Activated gamma-delta T cell treated with Interleukin-2 at 50 U/mL for 16 hours (primary cell): Measurements from ENCODE around the gene NAALADL2.

Experiments used
- DNase-seq: peaks from one replicate; pipeline ENCODE4 v3.0.0-alpha.2; 2020

NAALADL2 gene

GRCh38 chr3:174891524-174892203 lies 32.5 kb downstream of the NAALADL2 start:
- DNase-seq = no peak

DNA sequence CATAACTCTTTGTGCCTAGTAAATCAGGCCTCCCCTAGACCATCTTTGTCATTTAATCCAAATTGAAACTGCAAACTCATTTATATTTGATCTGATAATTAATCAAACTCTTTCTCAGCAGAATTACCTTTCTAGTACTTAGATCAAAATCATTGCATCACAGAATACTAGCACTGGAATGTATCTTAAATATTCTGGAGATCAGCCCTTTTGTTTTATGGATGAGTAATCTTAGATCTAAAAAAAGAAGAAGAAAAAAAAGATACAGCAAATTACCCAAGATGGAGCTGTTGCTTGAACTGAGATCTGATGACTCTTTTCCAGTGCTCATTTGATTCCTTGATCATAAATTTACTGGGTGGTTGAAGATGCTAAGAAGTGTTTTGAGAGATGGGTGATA lies 47.9 kb downstream of the NAALADL2 start:
- no peak for DNase-seq

DNA sequence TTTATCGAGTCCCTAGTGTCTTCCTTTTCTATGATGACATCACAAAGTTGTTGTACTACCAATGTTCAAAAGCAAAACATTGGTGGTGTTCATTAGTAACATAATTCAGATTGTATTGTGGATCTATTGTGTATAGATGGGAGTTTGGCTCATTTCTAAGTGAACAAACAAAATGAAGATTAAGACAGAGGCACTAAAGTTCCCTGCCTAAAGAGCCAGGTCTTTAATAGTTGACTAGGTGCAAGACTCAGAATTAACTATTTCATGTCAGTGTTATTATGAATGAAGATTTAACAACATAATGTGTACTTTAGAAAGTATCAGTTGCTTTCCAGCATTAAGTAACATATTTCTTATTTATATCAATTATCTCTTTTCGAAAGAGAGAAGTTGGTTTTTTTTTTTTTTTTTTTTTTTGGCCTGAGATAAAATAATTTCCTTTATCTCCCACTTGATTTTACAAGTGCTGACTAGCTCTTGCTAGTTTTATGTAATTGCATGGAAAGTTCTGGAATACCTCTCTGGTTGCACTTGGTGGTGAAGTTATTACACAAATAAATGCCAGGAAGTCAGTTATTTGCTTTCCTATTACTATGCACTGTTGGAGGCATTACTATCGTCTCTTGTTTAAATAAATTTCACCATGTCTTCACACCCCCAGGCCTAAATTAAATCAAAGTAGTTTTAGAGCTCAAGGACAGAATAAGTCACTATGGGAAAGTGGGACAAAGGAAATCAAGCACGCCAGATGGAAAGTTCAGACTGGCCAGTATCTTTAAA lies 48.7 kb downstream of the NAALADL2 start:
- no peak for DNase-seq

DNA sequence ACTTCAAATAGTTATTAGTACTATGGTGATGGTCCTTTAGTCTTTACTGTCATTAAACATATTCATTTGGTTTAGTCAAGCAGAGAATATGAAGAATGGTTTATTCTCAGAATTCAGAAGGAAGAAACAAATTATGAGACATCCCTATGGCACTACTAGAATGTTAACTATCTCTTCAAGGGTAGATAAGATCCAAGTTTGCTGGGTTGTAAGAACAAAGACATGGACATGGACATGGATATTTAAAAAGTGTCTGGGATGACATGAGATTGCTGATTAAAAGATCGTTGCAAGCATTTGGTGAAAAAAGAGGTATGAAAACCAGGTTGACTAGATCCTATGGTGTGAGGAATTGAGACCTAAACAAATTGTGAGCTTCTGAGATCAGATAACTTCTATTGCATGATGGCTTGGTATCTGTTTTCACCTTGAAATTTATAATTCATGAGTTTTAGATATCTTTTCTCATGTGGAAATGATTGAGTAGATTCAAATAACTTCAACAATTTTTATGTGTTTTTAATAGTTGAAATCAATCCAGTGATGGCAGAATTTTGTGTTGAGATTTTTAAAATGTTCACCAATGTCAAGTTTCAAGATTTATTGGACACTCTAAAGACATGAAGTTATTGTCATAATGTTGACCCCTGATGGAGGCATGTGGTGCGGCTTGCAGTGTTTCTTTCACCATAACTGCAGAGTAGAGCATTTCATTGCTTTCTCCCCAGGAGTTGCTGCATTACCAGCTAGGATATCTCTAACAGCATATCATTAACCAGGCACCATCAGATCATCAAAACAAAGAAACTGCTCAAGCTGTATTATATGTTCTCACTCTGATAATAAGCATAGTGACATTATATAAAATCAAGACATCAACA lies 72.6 kb downstream of the NAALADL2 start:
- DNase-seq = no peak

DNA sequence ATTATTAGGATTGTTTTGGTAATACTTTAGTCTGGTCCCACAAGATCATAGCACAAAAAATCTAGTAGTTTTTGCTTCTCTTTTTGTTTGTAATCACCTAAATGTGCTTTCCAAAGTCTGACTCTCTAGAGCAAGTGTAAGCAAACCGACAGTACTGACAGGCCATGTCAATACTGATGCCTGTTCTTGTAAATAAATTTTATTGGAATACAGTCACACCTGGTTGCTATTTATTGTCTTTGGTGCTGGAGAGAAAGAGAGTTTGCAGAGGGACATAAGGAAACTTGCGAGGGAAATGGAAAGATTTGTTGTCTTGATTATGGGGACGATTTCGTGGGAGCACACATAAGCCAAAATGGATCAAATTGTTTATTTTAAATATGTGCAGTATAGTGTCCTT lies 77.5 kb downstream of the NAALADL2 start:
- DNase-seq = no peak

DNA sequence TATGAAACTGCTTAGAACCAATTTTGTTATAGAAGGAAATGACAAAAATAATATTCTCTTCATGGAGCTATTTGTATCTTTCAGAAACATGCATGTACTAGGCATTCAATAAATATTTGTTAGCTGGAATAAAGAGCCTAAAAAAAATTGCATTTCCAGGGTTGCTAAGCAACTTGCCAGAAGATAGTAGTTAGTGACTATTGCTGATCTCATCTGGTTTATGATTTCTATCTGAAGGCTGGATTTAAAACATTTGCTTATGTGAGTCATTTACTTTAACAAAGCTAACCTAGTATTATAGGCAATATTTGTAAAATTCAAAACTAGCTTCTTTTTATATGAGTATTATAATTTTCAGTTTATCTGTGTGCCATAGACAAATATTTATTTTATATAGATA lies 78.3 kb downstream of the NAALADL2 start:
- no peak for DNase-seq

DNA sequence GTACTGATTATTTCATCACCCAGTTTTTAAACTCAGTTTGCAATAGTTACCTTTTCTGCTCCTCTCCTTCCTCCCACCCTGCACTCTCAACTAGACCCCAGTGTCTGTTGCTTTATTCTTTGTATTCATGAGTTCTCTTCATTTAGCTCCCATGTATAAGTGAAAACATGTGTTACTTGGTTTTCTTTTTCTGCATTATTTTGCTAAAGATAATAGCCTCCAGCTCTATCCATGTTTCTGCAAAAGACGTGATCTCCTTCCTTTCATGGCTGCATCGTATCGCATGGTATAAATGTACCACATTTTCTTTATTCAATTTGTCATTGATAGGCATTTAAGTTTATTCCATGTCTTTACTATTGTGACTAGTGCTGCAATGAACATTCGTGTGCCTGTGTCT lies 79.0 kb downstream of the NAALADL2 start:
- no peak for DNase-seq

DNA sequence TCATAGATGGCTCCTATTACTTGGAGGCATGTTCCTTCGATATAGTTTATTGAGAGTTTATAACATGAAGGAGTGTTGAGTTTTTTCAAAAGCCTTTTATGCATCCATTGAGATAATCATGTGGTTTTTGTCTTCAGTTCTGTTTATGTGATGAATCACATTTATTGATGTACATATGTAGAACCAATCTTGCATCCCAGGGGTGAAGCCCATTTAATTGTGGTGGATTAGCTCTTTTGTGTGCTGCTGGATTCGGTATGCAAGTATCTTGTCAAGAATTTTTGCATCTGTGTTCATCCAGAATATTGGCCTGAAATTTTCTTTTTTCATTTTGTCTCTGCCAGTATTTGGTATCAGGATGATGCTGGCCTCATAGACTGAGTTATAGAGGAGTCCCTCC lies 81.0 kb downstream of the NAALADL2 start:
- DNase-seq = no peak

GRCh38 chr3:174945276-174945675 lies 86.1 kb downstream of the NAALADL2 start:
- no peak for DNase-seq

DNA sequence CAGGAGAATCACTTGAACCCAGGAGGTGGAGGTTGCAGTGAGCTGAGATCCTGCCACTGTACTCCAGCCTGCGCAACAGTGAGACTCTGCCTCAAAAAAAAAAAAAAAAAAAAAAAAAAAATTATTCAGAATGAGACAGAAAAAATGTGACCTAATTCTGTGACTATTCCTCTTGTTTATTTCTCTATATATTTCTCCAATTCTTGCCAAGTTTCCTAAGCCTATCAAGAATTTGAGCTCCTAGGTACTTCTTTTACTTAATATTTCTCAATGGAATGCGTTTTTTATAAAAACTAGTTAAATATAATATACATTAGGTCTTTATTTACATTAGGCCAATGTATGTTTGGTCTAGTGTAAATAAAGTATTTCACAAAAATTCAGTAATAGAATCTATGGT lies 86.8 kb downstream of the NAALADL2 start:
- DNase-seq = no peak

GRCh38 chr3:174949523-174949922 lies 90.4 kb downstream of the NAALADL2 start:
- DNase-seq = no peak

DNA sequence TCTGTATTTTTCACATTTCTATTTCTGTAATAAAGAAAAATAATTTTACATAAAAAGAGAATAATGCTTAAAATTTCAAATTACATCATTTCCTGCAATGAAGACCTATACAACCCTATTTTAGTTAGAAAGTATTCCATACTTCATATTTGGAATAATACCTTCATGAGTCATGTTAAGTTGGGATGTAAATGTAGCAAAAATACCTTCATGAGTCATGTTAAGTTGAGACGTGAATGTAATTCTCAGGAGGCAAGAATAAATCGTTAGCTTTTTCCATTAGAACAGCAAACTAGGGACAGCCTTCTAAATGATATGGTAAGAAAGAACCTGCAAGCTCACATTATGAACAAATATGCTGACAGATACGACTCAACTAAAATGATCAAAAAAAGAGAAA lies 91.9 kb downstream of the NAALADL2 start:
- no peak for DNase-seq

- no peak for DNase-seq
These were observed 92.4 kb downstream of the NAALADL2 start for GRCh38 chr3:174951498-174952005.

DNA sequence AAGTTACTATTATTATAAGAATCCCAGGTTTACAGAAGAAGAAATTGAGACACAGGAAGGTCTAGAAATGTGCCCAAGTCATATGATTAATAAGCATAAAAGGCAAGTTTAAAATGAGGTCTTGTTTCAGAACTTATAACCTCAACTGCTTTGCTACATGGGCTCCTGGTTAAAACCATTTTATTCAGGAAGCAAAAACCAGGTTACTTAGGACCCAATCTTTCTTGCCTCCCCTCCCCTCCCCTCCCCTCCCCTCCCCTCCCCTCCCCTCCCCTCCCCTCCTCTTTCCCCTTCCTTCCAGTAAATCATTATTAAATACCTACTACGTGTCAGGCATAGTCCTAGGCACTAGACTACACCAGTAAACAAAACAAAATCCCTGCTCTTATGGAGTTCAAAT lies 93.9 kb downstream of the NAALADL2 start:
- no peak for DNase-seq

GRCh38 chr3:174955513-174956016 lies 96.4 kb downstream of the NAALADL2 start:
- DNase-seq = no peak

DNA sequence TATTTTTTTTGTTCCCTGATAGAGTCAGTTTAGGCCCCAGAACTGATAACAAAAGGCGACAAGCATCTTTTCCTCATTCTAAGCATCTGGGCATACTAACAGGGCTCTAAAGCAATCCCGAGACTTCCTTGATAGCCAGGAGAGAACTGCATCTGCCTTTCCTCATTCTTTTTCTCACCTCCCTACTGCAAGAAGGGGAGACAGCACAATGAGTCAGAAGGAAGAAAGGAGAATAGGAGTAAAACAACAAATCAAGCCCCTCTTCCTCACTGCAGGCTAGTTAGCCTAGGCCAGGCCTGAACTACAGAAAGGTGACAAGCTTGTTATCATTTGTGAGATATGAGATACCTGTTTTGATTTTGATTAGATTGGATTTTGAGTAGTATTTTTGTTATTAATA lies 97.9 kb downstream of the NAALADL2 start:
- no peak for DNase-seq

DNA sequence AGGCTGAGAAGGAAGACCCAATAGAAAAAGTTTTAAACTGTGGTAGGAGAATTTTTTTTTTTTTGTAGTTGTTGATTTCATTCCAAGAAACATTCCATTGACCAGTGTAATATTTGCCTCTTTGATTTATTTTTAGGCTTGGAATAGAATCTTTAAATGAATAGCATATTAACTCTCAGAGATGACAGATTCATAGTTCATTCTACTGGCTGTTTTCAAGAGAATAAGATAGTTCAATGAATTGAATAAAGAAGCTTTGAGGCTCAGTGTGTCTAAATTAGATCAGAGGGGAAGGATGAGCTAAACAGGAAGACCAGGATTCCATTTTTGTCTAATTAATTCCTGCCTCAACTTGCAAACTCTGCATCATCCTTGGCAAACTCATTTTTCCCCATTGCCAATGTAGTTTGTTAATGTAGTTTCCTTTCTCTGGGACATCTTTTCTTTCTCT lies 98.4 kb downstream of the NAALADL2 start:
- no peak for DNase-seq

DNA sequence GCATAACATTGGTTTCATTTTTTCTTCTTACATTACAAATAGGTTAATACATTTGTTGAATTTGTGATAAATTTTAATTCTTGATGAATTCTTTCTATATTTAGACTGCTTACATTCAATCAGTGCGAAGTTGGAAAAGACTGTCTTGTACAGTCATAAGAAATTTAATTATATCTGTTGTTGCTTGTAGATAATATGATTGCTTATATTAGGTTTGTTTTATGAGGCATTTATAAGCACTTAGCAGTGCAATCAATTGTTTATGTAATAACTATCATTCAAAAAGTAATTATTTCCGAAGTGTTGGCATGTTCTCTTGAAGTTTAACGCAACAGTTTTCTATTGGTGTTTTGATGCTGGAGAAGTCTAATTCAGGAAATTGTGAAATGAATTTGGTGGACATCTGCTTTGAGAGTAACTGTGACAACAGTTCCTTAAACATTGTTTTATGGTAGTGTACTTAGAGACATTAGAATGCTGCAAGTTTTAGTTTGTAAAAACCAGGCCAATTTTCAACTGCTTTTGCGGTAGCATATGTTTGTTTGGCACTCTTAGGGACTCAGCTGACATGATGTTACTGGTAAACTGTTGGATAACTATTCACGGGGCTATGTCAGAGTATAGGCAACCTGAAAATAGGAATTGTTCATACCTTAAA lies 99.7 kb downstream of the NAALADL2 start:
- no peak for DNase-seq

DNA sequence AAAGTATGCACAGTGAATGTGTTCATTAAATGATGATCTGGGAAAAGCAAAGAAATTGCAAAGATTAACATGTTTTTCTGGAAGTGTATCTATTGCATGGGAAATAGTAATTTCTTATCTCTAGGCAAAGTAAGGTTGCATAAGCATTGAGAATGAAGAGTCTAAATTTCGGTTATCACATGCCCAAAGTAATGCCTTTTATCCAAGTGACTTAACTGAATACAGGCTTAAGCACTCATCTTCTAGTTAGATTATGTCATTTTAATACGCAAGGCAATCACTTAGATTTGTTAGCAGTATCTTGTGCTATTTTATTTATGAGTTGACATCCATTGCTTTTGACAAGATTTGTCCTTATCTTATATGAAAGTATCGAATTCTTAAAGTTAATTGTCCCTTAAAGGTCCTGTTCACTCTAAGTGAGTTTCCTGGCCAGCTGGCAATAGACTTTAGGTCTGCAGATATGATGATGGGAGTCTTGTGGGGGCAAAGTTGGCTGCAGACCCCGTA lies 100.5 kb downstream of the NAALADL2 start:
- no peak for DNase-seq

DNA sequence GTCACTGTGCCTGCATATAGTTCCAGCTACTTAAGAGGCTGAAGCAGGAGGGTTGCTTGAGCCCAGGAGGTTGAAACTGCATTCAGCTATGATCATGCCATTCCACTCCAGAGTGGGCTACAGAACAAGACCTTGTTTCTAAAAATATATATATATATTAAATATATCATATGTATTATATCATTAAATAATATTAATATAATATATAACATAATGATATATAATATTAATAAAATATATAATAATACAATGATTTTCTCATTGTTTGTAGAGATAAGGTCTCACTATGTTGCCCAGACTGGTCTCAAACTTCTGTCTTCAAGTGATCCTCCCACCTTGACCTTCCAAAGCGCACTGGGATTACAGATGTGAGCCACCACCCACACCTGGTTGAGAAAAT lies 101.8 kb downstream of the NAALADL2 start:
- no peak for DNase-seq

GRCh38 chr3:174973465-174973864 lies 114.3 kb downstream of the NAALADL2 start:
- no peak for DNase-seq

DNA sequence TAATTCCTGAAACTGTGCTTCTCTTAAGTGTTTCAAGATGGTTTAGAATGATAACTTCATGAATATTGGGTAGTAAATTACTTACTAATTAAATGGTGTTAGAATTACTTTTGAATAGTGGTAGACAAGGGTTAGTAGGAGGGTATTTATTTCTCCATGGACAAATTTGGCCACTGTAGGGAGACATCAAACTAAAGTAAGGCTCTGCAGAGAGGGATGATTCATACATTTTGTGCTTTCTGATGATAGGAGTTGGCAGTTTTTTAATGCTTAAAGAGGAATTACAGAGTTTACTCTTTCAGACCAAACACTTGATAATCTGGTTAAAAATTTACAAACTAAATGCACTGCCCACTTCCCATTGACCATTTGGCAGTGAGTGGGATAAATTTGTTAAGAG lies 127.6 kb downstream of the NAALADL2 start:
- no peak for DNase-seq
